NCI-H2029 (cell line): ENCODE data around the gene WDCP.
"Not testable (repeated sequence)": the region's sequence is repeated elsewhere in the genome, so short reads cannot be mapped to it uniquely, and the experiment has no call there.

Source experiments
- DNase-seq: peaks from one replicate; lab custom pipeline; 2025; lab: John Stamatoyannopoulos, UW

WDCP gene

GRCh38 chr2:24065341-24065740 lies 18.1 kb upstream of the WDCP start:
- DNase-seq, result no peak

GRCh38 chr2:24058564-24059271 lies 11.5 kb upstream of the WDCP start:
- no peak for DNase-seq

GRCh38 chr2:24055750-24056149 lies 8.6 kb upstream of the WDCP start:
- DNase-seq, result no peak

GRCh38 chr2:24054366-24055010 lies 7.3 kb upstream of the WDCP start:
- DNase-seq, result no peak

- no peak for DNase-seq
These were observed 5.8 kb upstream of the WDCP start for GRCh38 chr2:24052951-24053350.

- DNase-seq, result no peak
These were observed 4.6 kb upstream of the WDCP start for GRCh38 chr2:24051833-24052232.

GRCh38 chr2:24050041-24050979 lies 3.1 kb upstream of the WDCP start:
- DNase-seq, result no peak

- peak; percentile 4 for DNase-seq
These were observed 2.4 kb upstream of the WDCP start, which contains the start of gene FKBP1B for GRCh38 chr2:24049485-24050021. Gene FKBP1B (plus strand): TSS chr2:24049741. CDS start chr2:24049850, 109 bp downstream.

- peak; percentile 15 for DNase-seq
These were observed 1.7 kb upstream of the WDCP start for GRCh38 chr2:24048769-24049484.

- DNase-seq, result no peak
These were observed 477 bp upstream of the WDCP start for GRCh38 chr2:24047703-24048033.

- DNase-seq, result no peak
These were observed 627 bp downstream of the WDCP start for GRCh38 chr2:24046599-24046929.

GRCh38 chr2:24045511-24046508 lies 1.4 kb downstream of the WDCP start:
- DNase-seq, result no peak

- not testable (repeated sequence) for DNase-seq
These were observed 4.1 kb downstream of the WDCP start for GRCh38 chr2:24043133-24043532.

GRCh38 chr2:24040511-24040910 lies 6.7 kb downstream of the WDCP start:
- DNase-seq, result no peak

- no peak for DNase-seq
These were observed 8.2 kb downstream of the WDCP start for GRCh38 chr2:24038786-24039499.

- no peak for DNase-seq
These were observed 21.0 kb downstream of the WDCP start for GRCh38 chr2:24026233-24026632.

- DNase-seq, result no peak
These were observed 22.1 kb downstream of the WDCP start for GRCh38 chr2:24024996-24025663.

- DNase-seq, result no peak
These were observed 23.2 kb downstream of the WDCP start for GRCh38 chr2:24024018-24024417.

GRCh38 chr2:24022975-24023575 lies 24.1 kb downstream of the WDCP start:
- DNase-seq, result no peak
